Fibroblast of the aortic adventitia (primary cell): Measurements from ENCODE around the gene MOB3B. TPM values are rescaled to one million over a fixed set of nuclear protein-coding genes. Genes with fewer than 3 reads are reported as not detected.

Experiments
- DNase-seq: peaks from one replicate; pipeline ENCODE4 v3.0.0-alpha.2; 2010; ENCODE audit warnings: low read depth
- H3K4me3 ChIP-seq: 2 replicates; pipeline ENCODE4 v1.5.1; 2011; ENCODE audit warnings: low read depth, mild to moderate bottlenecking, control low read depth, low read length, moderate library complexity
- total RNA-seq: library from RNA; depleted of rRNA; stranded (reverse); fragments of >200 nt; gene quantifications from 2 replicates; pipeline ENCODE4 v1.2.3, GENCODE V29; 2012; ENCODE audit warnings: low replicate concordance
- TF ChIP-seq, protein P1 (sequence below): IDR thresholded peaks from 2 replicates; pipeline ENCODE4 v1.5.1; 2011; ENCODE audit warnings: mild to moderate bottlenecking, low read length, control low read depth, inconsistent platforms; ENCODE audit not compliant: insufficient read depth

MOB3B gene
- total RNA-seq, 1 donor: under 0.01 TPM

DNA sequence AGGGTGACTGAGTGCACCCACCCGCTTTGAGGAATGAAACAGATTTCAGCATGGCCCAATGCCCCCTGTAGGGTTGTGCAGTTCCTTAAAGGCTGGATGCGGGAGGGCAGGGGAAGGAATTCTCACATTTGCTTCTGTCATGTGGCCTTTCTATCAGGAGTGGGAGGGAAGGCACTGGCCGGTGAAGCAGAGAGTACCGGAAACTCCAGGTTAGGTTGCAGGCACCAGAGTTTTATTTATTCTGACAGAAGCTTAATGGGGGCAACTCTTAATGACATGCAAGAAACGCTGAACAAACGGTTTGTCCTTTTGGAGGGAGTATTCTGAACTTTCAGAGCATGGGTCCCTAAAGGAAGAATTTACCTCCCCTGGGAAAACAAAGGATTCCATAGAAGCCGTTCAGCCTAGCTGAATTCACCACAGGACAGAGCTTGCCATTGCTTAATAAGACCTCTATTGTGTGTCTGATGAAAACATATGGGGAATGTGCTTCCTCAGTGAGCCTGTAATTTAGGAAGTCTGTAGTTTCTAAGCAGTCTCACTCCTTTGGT lies 188.6 kb downstream of the MOB3B start:
- no peak overlapping the region for H3K4me3 ChIP-seq
- TF ChIP-seq, protein P1, sequence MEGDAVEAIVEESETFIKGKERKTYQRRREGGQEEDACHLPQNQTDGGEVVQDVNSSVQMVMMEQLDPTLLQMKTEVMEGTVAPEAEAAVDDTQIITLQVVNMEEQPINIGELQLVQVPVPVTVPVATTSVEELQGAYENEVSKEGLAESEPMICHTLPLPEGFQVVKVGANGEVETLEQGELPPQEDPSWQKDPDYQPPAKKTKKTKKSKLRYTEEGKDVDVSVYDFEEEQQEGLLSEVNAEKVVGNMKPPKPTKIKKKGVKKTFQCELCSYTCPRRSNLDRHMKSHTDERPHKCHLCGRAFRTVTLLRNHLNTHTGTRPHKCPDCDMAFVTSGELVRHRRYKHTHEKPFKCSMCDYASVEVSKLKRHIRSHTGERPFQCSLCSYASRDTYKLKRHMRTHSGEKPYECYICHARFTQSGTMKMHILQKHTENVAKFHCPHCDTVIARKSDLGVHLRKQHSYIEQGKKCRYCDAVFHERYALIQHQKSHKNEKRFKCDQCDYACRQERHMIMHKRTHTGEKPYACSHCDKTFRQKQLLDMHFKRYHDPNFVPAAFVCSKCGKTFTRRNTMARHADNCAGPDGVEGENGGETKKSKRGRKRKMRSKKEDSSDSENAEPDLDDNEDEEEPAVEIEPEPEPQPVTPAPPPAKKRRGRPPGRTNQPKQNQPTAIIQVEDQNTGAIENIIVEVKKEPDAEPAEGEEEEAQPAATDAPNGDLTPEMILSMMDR: no peak
- DNase-seq: no peak

DNA sequence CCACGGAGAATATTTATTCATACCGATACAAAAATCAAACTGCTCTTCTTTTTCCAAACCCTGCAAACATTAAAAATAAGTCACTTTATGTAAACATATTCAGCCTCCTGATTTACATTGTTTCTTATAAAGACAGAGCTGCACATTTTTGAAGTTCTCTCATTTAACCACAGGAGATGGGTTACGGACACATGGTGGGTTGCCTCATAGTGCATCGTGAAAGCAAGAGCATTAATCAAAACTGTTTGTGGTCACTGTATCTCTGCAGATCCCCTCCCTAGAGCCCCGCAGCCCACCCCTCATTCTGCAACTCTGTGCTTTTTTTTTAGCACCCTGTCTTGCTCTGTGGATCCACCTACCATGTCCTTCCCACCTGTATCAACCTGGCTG lies 189.3 kb downstream of the MOB3B start:
- no peak overlapping the region for H3K4me3 ChIP-seq
- no peak for DNase-seq
- TF ChIP-seq, protein P1: no peak

DNA sequence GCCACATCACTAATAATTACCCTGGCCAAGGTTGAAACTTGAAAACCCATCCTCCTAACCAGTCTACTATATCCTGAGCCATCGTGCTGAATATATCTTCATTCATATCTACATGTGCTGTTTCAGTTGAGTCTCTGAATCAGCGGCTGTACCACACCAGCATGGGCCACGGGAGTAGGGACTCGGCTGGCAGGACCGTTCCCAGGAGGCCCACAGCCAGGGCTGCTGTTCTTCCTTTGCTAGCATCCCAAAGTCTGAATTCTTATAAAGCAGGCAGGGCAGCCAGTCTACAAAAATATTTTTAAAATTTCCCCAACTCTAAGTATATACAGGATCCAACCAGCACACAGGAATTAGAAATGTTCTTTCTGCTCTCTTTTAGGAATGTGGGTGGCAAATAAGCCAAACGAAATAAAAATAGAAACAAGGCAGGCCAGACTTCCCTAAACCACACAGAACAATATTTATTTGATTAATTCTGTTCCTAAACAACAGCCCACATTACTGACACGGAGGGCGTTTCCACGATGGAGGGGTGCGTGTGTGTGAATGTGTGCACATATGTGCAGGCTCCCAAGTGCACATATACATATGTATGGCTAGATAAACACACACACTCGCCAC lies 189.8 kb downstream of the MOB3B start:
- no peak for DNase-seq
- TF ChIP-seq, protein P1: no peak
- no peak overlapping the region for H3K4me3 ChIP-seq

DNA sequence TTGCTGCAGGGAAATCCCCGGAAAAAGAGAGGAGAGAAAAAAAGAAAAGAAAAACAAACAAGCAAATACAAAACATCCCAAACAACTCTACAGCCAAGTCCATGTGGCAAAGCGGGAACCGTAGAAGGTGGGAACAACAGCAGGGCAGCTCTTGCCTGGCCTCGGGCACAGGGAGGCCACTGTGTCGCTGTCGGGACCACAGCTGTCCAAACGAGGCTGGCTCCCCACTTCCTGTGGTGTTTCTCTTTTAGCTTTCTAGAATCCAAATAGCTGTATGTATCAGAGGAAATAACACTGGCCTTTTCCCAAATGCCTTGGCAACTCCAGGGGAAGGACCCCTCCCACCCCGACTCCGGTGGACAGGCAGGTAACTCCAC lies 191.1 kb downstream of the MOB3B start:
- DNase-seq: no peak
- TF ChIP-seq, protein P1: no peak
- H3K4me3 ChIP-seq: no peak overlapping the region

DNA sequence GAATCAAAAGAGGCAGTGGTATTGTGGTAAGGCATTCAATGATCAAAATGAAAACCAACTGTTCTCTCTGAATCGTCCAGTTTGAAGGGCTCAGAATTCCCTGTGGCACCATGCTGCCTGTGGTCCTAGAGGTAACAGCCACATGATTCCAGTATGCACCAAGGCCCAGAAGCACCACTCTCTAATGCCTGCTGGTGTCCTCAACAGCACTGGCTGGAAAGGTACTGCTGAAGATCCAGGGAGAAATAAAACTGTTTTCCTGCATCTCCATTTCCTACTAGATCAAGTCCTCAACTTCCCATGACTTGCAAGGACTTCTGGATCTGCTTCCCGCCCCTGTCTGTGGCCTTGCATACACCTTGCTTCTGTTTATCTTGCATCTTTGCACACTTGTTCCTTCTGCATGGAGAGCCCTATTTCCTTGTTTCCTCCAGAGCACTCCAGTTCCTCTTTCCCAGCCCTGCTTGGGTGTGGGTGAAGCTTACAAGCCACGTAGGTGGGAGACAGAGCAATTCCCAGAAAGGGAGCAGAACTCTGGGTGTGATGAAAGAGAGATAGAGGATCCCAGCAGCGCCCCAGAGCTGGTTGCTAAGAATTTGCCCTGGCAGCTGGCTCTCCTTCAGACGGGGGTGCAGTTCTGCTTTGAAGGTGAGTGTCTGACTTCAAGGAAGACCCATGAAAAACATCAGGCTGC lies 191.6 kb downstream of the MOB3B start:
- TF ChIP-seq, protein P1: no peak
- H3K4me3 ChIP-seq: no peak overlapping the region
- DNase-seq: no peak

DNA sequence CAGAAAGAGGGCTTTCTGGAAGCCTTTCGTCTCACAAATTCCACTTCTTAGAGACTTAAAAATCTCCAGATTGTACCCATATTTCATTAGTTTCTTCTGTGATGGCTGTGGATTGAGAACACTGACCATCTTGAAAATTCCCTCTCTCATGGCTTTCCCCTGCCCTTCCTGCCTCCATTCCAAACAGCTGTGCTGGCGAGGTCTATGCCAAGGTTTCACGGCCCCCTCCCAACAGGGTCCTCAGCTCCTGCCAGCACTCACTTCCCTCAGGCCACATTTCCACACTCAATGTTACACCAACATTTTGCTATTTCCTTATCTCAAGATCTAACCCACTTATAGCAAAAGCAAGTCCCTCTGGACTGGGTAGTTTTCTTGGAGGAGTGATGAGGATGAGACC lies 192.4 kb downstream of the MOB3B start:
- TF ChIP-seq, protein P1: no peak
- DNase-seq: no peak
- H3K4me3 ChIP-seq: no peak overlapping the region
